DOHH2 (cell line): ENCODE results near the gene ABHD17B.

Experiments used
- H3F3A ChIP-seq: fragments of 200-600 bp; sonication (generic), shearing (Covaris generic); 2 replicates; pipeline ENCODE4 v1.6.0; 2016; ENCODE audit warnings: antibody characterized with exemption, mild to moderate bottlenecking; ENCODE audit not compliant: control insufficient read depth, insufficient read depth
- H3K27ac ChIP-seq: fragments of 200-600 bp; sonication (generic); 2 replicates; pipeline ENCODE4 v1.5.1; 2014; ENCODE audit warnings: low read depth, mild to moderate bottlenecking, low read length, moderate library complexity
- H3K27me3 ChIP-seq: fragments of 200-600 bp; sonication (generic); 2 replicates; pipeline ENCODE4 v1.6.1; 2014; ENCODE audit warnings: mild to moderate bottlenecking, low read length, mixed read lengths; ENCODE audit not compliant: control insufficient read depth
- H3K36me3 ChIP-seq: fragments of 200-600 bp; sonication (generic); 2 replicates; pipeline ENCODE4 v1.6.1; 2014; ENCODE audit warnings: mild to moderate bottlenecking, low read length, moderate library complexity, mixed read lengths; ENCODE audit not compliant: control insufficient read depth
- H3K4me1 ChIP-seq: fragments of 200-600 bp; sonication (generic); 2 replicates; pipeline ENCODE4 v1.6.1; 2014; ENCODE audit warnings: mild to moderate bottlenecking, low read length, mixed read lengths; ENCODE audit not compliant: control insufficient read depth
- H3K4me2 ChIP-seq: fragments of 200-600 bp; sonication (generic); 2 replicates; pipeline ENCODE4 v1.6.0; 2014; ENCODE audit warnings: mild to moderate bottlenecking, low read length, moderate library complexity
- H3K4me3 ChIP-seq: fragments of 200-600 bp; sonication (generic); 2 replicates; pipeline ENCODE4 v1.5.1; 2014; ENCODE audit warnings: mild to moderate bottlenecking, low read length, mixed read lengths
- H3K79me2 ChIP-seq: fragments of 200-600 bp; sonication (generic); 2 replicates; pipeline ENCODE4 v1.6.1; 2014; ENCODE audit warnings: mild to moderate bottlenecking, low read length, mixed read lengths; ENCODE audit not compliant: control insufficient read depth
- H3K9me2 ChIP-seq: fragments of 200-600 bp; sonication (generic); replicated peaks from 2 replicates; pipeline ENCODE4 v1.6.1; 2014; ENCODE audit warnings: mild to moderate bottlenecking, low read length, mixed read lengths; ENCODE audit not compliant: control insufficient read depth
- H3K9me3 ChIP-seq: fragments of 200-600 bp; sonication (generic); 2 replicates; pipeline ENCODE4 v1.6.1; 2014; ENCODE audit warnings: antibody characterized with exemption, low read length, mixed read lengths; ENCODE audit not compliant: control insufficient read depth, insufficient read depth
- H4K20me1 ChIP-seq: fragments of 200-600 bp; sonication (generic); 2 replicates; pipeline ENCODE4 v1.6.0; 2014; ENCODE audit warnings: low read depth, mild to moderate bottlenecking, antibody characterized with exemption, low read length, moderate library complexity; ENCODE audit not compliant: control insufficient read depth, insufficient read depth
- EZH2phosphoT487 ChIP-seq: fragments of 200-600 bp; sonication (generic); IDR thresholded peaks from 2 replicates; pipeline ENCODE4 v1.6.1; 2017; ENCODE audit warnings: borderline replicate concordance, mild to moderate bottlenecking, antibody characterized with exemption, low read length, moderate library complexity, mixed read lengths
- TF ChIP-seq, protein P1 (sequence below): fragments of 200-600 bp; sonication (generic); IDR thresholded peaks from one replicate; pipeline ENCODE4 v1.5.1; 2014; ENCODE audit warnings: antibody characterized with exemption, mild to moderate bottlenecking, low read depth, low read length; ENCODE audit not compliant: poor library complexity, severe bottlenecking

The ABHD17B gene

DNA sequence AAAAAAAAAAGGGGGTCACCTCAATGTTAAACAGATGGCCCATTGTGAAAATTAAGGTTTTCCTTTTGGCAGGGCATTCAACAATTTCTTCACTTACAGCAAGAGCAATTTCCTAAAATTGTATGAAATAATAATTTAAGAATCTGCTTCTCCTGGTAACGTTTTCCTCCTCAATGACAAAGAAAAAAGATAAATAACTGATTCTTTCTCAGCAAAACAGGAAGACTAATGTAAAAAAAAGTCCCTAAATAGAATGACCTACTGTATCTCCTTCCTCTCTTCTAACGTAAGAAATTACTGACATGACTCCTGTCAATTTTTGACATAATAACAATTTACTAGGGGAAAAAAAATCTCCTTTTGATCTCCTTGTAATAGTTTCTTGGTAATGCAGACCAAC, 25.5 kb downstream of the ABHD17B start:
- Histone ChIP-seq H3K4me1 (peaks cover 73% of the 10 kb centered on the region), H3K9me3 (peaks cover 26% of the 10 kb centered on the region), H3K27ac (peak overlapping the region; percentile 97), H3F3A (peaks cover 49% of the 10 kb centered on the region), H3K9me2 (no peaks in the 10 kb centered on the region), H3K4me2 (peak overlapping the region; percentile 88), H3K79me2 (peaks cover 99% of the 10 kb centered on the region), H4K20me1 (no peaks in the 10 kb centered on the region), H3K4me3 (peak overlapping the region; percentile 65), H3K27me3 (no peaks in the 10 kb centered on the region), H3K36me3 (peaks cover 51% of the 10 kb centered on the region)
- no peak for TF ChIP-seq EZH2phosphoT487
- TF ChIP-seq, protein P1, sequence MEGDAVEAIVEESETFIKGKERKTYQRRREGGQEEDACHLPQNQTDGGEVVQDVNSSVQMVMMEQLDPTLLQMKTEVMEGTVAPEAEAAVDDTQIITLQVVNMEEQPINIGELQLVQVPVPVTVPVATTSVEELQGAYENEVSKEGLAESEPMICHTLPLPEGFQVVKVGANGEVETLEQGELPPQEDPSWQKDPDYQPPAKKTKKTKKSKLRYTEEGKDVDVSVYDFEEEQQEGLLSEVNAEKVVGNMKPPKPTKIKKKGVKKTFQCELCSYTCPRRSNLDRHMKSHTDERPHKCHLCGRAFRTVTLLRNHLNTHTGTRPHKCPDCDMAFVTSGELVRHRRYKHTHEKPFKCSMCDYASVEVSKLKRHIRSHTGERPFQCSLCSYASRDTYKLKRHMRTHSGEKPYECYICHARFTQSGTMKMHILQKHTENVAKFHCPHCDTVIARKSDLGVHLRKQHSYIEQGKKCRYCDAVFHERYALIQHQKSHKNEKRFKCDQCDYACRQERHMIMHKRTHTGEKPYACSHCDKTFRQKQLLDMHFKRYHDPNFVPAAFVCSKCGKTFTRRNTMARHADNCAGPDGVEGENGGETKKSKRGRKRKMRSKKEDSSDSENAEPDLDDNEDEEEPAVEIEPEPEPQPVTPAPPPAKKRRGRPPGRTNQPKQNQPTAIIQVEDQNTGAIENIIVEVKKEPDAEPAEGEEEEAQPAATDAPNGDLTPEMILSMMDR, result no peak

DNA sequence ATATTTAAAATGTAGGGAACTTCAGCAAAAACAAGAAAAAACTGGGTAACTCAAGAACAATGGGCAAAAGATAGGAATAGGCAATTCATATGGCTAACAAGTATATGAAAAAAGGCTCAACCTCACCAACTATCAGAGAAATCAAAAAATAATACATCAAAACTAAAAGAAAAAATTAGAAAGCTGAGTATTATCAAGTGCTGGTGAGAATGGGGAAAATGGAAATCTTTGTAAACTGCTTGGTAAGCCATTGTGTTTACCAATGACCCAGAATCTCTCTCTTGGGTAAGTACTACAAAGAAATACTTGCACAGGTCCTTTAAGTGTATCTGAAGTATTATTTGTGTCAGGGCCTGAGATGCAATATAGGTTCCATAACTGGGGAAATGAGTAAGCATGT, 27.0 kb downstream of the ABHD17B start:
- Histone ChIP-seq H3K9me2 (no peaks in the 10 kb centered on the region), H4K20me1 (no peaks in the 10 kb centered on the region), H3K27ac (peak overlapping the region; percentile 97), H3K4me2 (no peak overlapping the region), H3K4me3 (no peak overlapping the region), H3K36me3 (peaks cover 57% of the 10 kb centered on the region), H3K4me1 (peaks cover 69% of the 10 kb centered on the region), H3K79me2 (peaks cover 99% of the 10 kb centered on the region), H3K27me3 (no peaks in the 10 kb centered on the region), H3F3A (peaks cover 38% of the 10 kb centered on the region), H3K9me3 (peaks cover 40% of the 10 kb centered on the region)
- TF ChIP-seq EZH2phosphoT487, result no peak
- TF ChIP-seq, protein P1, result no peak

DNA sequence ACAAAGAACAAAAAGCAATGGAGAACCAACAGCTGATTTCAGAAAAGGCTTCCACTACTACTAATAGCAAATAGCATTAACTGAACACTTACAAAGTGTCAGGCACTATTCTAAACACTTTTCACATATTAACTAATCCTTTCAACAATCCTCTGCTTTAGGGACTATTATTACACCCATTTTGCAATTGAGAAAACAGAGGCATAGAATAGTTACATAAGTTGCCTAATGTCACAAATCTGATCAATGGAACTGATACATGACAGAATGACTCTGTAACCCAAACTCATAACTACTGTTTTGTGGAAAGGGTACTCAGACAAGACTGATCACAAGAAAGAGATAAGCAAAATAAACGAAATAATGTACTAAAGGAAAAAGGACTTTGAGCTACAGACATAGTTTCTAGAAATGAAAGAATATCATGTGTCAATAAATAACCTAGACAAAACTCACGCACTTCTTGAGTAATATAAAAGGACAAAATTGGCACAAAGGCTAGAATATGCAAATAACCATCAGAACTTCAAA, 31.3 kb downstream of the ABHD17B start:
- no peaks in the 10 kb centered on the region for H3K27me3 ChIP-seq
- H3K4me1 ChIP-seq, result peaks cover 61% of the 10 kb centered on the region
- TF ChIP-seq, protein P1, result no peak
- no peak for TF ChIP-seq EZH2phosphoT487
- H3F3A ChIP-seq, result 0 out of 2 replicates have a peak, but pooled peaks cover 1% of the 10 kb centered on the region
- H3K36me3 ChIP-seq, result peaks cover 77% of the 10 kb centered on the region
- no peak overlapping the region; the same call in 1 of the 2 replicates for H3K4me3 ChIP-seq
- 0 out of 2 replicates have a peak, but pooled peaks cover 5% of the 10 kb centered on the region for H4K20me1 ChIP-seq
- no peak overlapping the region for H3K27ac ChIP-seq
- peaks cover 49% of the 10 kb centered on the region for H3K9me3 ChIP-seq
- H3K4me2 ChIP-seq, result no peak overlapping the region
- no peaks in the 10 kb centered on the region for H3K9me2 ChIP-seq
- peaks cover 100% of the 10 kb centered on the region for H3K79me2 ChIP-seq
